Fibroblast of lung (primary cell): ENCODE measurements around the gene EIF4E. TPM values are rescaled to one million over a fixed set of nuclear protein-coding genes. Genes with fewer than 3 reads are reported as not detected.
"Not testable (repeated sequence)": the region's sequence is repeated elsewhere in the genome, so short reads cannot be mapped to it uniquely, and the experiment has no call there.

Source experiments
- DNase-seq, 2 donors: peaks; one replicate each; pipeline versions ENCODE4 v3.0.0 to v3.0.0-alpha.2; 2010; ENCODE audit warnings: low read depth in 2 of 2
- H2AFZ ChIP-seq: 2 replicates; pipeline ENCODE4 v1.5.1; 2012; ENCODE audit warnings: low read length, control low read depth, inconsistent platforms
- H3K27ac ChIP-seq: 2 replicates; pipeline ENCODE4 v1.5.1; 2011; ENCODE audit warnings: low read length, control low read depth; ENCODE audit not compliant: insufficient read depth
- H3K27me3 ChIP-seq: 2 replicates; pipeline ENCODE4 v1.5.1; 2011; ENCODE audit warnings: mild to moderate bottlenecking, low read length; ENCODE audit not compliant: control insufficient read depth, insufficient read depth
- H3K36me3 ChIP-seq: 2 replicates; pipeline ENCODE4 v1.5.1; 2011; ENCODE audit warnings: low read length; ENCODE audit not compliant: control insufficient read depth, insufficient read depth
- H3K4me1 ChIP-seq: 2 replicates; pipeline ENCODE4 v1.5.1; 2011; ENCODE audit warnings: low read length; ENCODE audit not compliant: control insufficient read depth, insufficient read depth; ENCODE audit errors: extremely low read depth
- H3K4me2 ChIP-seq: 2 replicates; pipeline ENCODE4 v1.5.1; 2011; ENCODE audit warnings: low read length, control low read depth; ENCODE audit not compliant: insufficient read depth; ENCODE audit errors: extremely low read depth
- H3K4me3 ChIP-seq, 4 experiments: fragments of 200-600 bp in 1 of 4; sonication (generic) in 1 of 4; replicated peaks in 1 of 4; 2 replicates each; pipeline ENCODE4 v1.5.1; 2011 to 2016; ENCODE audit warnings: low read length in 4 of 4, low read depth in 3 of 4, mild to moderate bottlenecking in 3 of 4, control low read depth in 2 of 4, inconsistent platforms in 1 of 4, mixed read lengths in 1 of 4; ENCODE audit not compliant: insufficient read depth in 1 of 4; ENCODE audit errors: control extremely low read depth in 1 of 4
- H3K79me2 ChIP-seq: 2 replicates; pipeline ENCODE4 v1.5.1; 2012; ENCODE audit warnings: mild to moderate bottlenecking, low read length, inconsistent platforms; ENCODE audit not compliant: control insufficient read depth, insufficient read depth
- H3K9ac ChIP-seq: 2 replicates; pipeline ENCODE4 v1.5.1; 2011; ENCODE audit warnings: mild to moderate bottlenecking, low read length, control low read depth; ENCODE audit not compliant: insufficient read depth
- H3K9me3 ChIP-seq: 2 replicates; pipeline ENCODE4 v1.5.1; 2012; ENCODE audit warnings: low read depth, low read length; ENCODE audit not compliant: control insufficient read depth, insufficient read depth
- H4K20me1 ChIP-seq: 2 replicates; pipeline ENCODE4 v1.5.1; 2011; ENCODE audit warnings: low read length; ENCODE audit not compliant: control insufficient read depth, insufficient read depth; ENCODE audit errors: extremely low read depth
- EZH2 ChIP-seq: IDR thresholded peaks from 2 replicates; pipeline ENCODE4 v1.5.1; 2012; ENCODE audit warnings: low read length, control low read depth, mild to moderate bottlenecking; ENCODE audit errors: missing control alignments
- polyA plus RNA-seq, 2 donors: library from polyadenylated mRNA; depleted of rRNA in 1 of 2; stranded (reverse) in 1 of 2; unstranded in 1 of 2; fragments of >200 nt; gene quantifications; 2 replicates each; pipeline ENCODE4 v1.2.1, GENCODE V29; 2011 to 2012; ENCODE audit warnings: missing spikeins in 1 of 2
- total RNA-seq: library from RNA; depleted of rRNA; stranded (reverse); fragments of >200 nt; gene quantifications from 2 replicates; pipeline ENCODE4 v1.2.1, GENCODE V29; 2014
- TF ChIP-seq, protein P1 (sequence below), 2 donors: IDR thresholded peaks in 1 of 2; conservative IDR thresholded peaks in 1 of 2; 1 replicate in 1 of 2; 2 replicates in 1 of 2; pipeline ENCODE4 v1.5.1; 2011 to 2012; ENCODE audit warnings: low read length in 2 of 2, control low read depth in 1 of 2, inconsistent platforms in 1 of 2, low read depth in 1 of 2, mild to moderate bottlenecking in 1 of 2

The EIF4E gene
- total and polyA plus RNA-seq, 2 donors (not counting 1 experiment from before 2014, with no cell fraction given) = 124 to 138 TPM

DNA sequence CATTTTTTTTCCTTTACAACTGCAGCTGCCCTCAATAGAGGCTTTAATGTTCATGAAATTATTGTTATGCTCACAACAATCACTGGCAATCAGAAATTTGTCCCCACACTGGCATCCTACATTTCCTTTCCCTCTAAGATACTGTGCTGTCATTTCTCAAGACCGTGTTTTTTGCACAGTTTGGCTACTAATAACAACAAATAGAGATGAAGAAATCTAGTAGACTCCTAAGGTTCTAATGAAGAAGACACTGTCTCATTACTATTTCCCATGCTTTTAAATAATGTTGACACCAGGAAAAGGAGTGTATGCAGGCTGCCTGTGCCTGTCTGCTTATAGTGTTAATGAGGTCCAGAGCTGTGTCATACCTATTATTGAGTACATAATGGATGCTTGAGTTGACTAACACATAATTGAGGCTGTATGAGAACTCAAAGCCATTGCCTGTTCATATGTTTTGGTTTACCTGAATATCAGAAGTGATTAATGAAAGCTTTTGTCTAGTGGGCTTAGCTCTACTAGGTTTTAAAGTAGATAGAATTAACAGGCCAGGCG lies 1.5 kb upstream of the EIF4E start:
- peak overlapping the region; percentile 88 for H3K4me2 ChIP-seq
- H2AFZ ChIP-seq = no peak overlapping the region
- no peaks in the 10 kb centered on the region for H3K27me3 ChIP-seq
- no peak overlapping the region for H3K9ac ChIP-seq
- peaks cover 32% of the 10 kb centered on the region for H3K79me2 ChIP-seq
- TF ChIP-seq, protein P1, sequence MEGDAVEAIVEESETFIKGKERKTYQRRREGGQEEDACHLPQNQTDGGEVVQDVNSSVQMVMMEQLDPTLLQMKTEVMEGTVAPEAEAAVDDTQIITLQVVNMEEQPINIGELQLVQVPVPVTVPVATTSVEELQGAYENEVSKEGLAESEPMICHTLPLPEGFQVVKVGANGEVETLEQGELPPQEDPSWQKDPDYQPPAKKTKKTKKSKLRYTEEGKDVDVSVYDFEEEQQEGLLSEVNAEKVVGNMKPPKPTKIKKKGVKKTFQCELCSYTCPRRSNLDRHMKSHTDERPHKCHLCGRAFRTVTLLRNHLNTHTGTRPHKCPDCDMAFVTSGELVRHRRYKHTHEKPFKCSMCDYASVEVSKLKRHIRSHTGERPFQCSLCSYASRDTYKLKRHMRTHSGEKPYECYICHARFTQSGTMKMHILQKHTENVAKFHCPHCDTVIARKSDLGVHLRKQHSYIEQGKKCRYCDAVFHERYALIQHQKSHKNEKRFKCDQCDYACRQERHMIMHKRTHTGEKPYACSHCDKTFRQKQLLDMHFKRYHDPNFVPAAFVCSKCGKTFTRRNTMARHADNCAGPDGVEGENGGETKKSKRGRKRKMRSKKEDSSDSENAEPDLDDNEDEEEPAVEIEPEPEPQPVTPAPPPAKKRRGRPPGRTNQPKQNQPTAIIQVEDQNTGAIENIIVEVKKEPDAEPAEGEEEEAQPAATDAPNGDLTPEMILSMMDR (conservative IDR thresholded peaks at IDR 0.05 in 1 of 2, IDR thresholded peaks at IDR 0.05 in 1 of 2; ENCODE audit: low read depth in 1 of 2, low read length in 2 of 2) = no peak
- no peak for TF ChIP-seq EZH2
- no peaks in the 10 kb centered on the region for H3K9me3 ChIP-seq
- H3K4me1 ChIP-seq = peaks cover 3% of the 10 kb centered on the region
- H3K4me3 ChIP-seq = peak overlapping the region in 3 of 4 experiments; percentile 49 to 98 (median 93)
- H3K27ac ChIP-seq = peak overlapping the region; percentile 95
- DNase-seq = no peak
- no peaks in the 10 kb centered on the region for H4K20me1 ChIP-seq
- H3K36me3 ChIP-seq = peaks cover 2% of the 10 kb centered on the region

DNA sequence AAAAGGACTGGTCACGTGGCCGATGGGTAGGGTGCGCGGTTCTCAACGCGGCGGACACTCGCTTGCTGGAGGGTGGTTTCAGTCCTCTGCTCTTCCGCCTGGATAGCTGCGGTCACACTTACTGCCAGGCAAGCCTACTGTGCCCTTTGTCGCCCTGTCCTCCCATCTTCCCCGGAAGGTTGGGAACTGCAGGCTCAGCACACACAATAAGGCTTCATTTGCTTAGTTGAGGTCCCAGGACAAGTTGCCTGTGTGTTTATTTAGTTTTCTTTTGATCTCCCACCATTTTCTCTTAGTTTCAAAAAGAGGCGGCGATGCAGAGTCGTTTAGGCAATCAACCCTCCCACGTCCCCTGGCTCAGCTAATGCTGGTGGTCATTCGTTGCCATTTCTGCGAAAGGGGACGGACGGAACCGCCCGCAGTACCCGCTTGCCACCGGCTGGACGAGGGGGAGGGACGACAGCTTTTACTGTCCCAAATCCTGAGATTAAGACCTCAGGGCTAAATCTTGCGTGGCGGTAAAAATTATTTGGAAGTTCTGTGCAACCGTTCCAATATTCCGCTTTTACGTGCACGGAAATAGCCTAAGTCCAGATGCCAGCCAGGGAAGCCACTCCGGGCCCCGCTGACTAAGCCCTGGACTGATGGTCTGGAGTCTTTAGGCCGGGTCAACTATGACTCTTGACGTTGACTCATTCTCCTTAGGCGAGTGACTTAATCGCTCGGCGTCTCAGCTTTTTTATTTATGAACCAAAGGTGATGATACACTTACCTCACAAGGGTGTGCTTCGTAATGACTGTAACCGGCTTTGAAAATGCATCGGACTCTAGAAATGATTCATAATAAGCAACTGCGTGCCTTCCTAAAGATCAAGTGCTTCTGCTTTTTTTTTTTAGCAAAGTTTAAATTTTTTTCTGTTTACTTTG lies 671 bp upstream of the EIF4E start:
- peak; percentile 93 to 98 for DNase-seq
- no peaks in the 10 kb centered on the region for H4K20me1 ChIP-seq
- H3K36me3 ChIP-seq = peaks cover 2% of the 10 kb centered on the region
- peak overlapping the region; percentile 97 for H2AFZ ChIP-seq
- H3K79me2 ChIP-seq = peaks cover 40% of the 10 kb centered on the region
- H3K27me3 ChIP-seq = no peaks in the 10 kb centered on the region
- peak overlapping the region; percentile 88 for H3K4me2 ChIP-seq
- H3K9me3 ChIP-seq = no peaks in the 10 kb centered on the region
- peak overlapping the region; percentile 79 for H3K9ac ChIP-seq
- peaks cover 3% of the 10 kb centered on the region for H3K4me1 ChIP-seq
- no peak for TF ChIP-seq EZH2
- TF ChIP-seq, protein P1 (conservative IDR thresholded peaks at IDR 0.05 in 1 of 2, IDR thresholded peaks at IDR 0.05 in 1 of 2; ENCODE audit: low read depth in 1 of 2, low read length in 2 of 2) = peak in 1 of 2 donors; percentile 1
- peak overlapping the region; percentile 95 for H3K27ac ChIP-seq
- H3K4me3 ChIP-seq = peak overlapping the region; percentile 49 to 98 (median 80)

DNA sequence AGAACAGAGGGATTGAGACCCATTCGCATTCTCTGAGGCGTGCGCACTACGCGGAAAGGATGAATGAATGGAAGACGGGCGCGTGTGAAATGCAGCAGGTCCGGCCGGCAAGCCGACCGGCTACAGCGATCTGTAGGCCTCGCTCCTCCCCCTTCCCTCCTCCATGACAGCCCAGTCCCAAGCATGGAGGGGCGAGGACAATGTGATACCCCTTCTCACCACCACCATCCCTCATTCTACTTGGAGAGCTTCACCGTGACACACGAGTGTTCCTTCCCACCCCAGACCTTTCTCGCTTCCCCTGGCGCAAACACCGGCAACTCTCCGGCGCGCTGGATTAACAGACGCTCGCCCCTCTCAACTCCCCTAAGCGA lies 815 bp downstream of the EIF4E start:
- no peaks in the 10 kb centered on the region for H3K27me3 ChIP-seq
- peaks cover 3% of the 10 kb centered on the region for H3K4me1 ChIP-seq
- peak overlapping the region; percentile 67 for H3K4me2 ChIP-seq
- H3K36me3 ChIP-seq = peaks cover 2% of the 10 kb centered on the region
- H4K20me1 ChIP-seq = no peaks in the 10 kb centered on the region
- peak overlapping the region; percentile 84 for H3K27ac ChIP-seq
- no peaks in the 10 kb centered on the region for H3K9me3 ChIP-seq
- H3K4me3 ChIP-seq = peak overlapping the region; percentile 74 to 98 (median 90)
- peak; percentile 77 to 84 for DNase-seq
- H3K9ac ChIP-seq = peak overlapping the region; percentile 89
- TF ChIP-seq, protein P1 (conservative IDR thresholded peaks at IDR 0.05 in 1 of 2, IDR thresholded peaks at IDR 0.05 in 1 of 2; ENCODE audit: low read depth in 1 of 2, low read length in 2 of 2) = no peak
- no peak for TF ChIP-seq EZH2
- peak overlapping the region; percentile 79 for H2AFZ ChIP-seq
- peaks cover 55% of the 10 kb centered on the region for H3K79me2 ChIP-seq

DNA sequence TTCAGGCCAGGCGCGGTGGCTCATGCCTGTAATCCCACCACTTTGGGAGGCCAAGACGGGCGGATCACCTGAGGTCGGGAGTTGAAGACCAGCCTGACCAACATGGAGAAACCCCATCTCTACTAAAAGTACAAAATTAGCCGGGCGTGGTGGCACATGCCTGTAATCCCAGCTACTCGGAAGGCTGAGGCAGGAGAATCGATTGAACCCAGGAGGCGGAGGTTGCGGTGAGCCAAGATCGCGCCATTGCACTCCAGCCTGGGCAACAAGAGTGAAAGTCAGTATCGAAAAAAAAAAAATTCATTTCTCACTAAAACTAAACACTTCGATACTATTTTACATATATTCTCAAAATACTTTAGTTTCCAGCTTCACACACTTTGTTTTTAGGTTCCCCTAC lies 2.7 kb downstream of the EIF4E start:
- not testable (repeated sequence) for H2AFZ ChIP-seq, H3K9me3 ChIP-seq, DNase-seq, H3K4me1 ChIP-seq, H3K36me3 ChIP-seq, H3K4me2 ChIP-seq, H3K27me3 ChIP-seq, H3K9ac ChIP-seq, H3K4me3 ChIP-seq, H3K27ac ChIP-seq, H4K20me1 ChIP-seq
- H3K79me2 ChIP-seq = peaks cover 72% of the 10 kb centered on the region
